CD4-positive, alpha-beta T cell (primary cell): ENCODE measurements around the gene RALY. TPM values are rescaled to one million over a fixed set of nuclear protein-coding genes. Genes with fewer than 3 reads are reported as not detected.

Experiments
- ATAC-seq: fragments of 200-7000 bp; cut with Tn5 transposase; one replicate; pipeline ENCODE4 v1.10.0; 2022; ENCODE audit warnings: mild to moderate bottlenecking; ENCODE audit not compliant: poor library complexity
- CTCF ChIA-PET: fragments of 350-600 bp; sonication (Branson Sonifier 250); formaldehyde crosslinking; loops from one replicate; lab custom pipeline; 2021; ENCODE audit warnings: antibody characterized with exemption, inconsistent platforms; lab: Charles Lee
- POLR2A ChIA-PET: fragments of 350-600 bp; sonication (Branson Sonifier 250); formaldehyde crosslinking; loops from one replicate; lab custom pipeline; 2021; ENCODE audit warnings: antibody characterized with exemption, inconsistent platforms; lab: Charles Lee
- DNase-seq, 14 experiments: peaks; one replicate each; pipeline ENCODE4 v3.0.0-alpha.2; 2013 to 2020; ENCODE audit warnings: mixed read lengths in 2 of 14
- H3K27ac ChIP-seq, 2 donors: one replicate each; pipeline versions ENCODE4 v1.5.1 to v1.7.0; 2013; ENCODE audit warnings: low read length in 2 of 2, low read depth in 1 of 2, mild to moderate bottlenecking in 1 of 2
- H3K27me3 ChIP-seq, 2 experiments: 1 replicate in 1 of 2; 2 replicates in 1 of 2; pipeline versions ENCODE4 v1.6.1 to v1.7.0; 2013; ENCODE audit warnings: low read length in 2 of 2, control low read depth in 1 of 2, mild to moderate bottlenecking in 1 of 2, moderate library complexity in 1 of 2; ENCODE audit not compliant: insufficient read depth in 2 of 2, control insufficient read depth in 1 of 2
- H3K36me3 ChIP-seq: one replicate; pipeline ENCODE4 v1.6.1; 2013; ENCODE audit warnings: low read length, control low read depth; ENCODE audit not compliant: insufficient read depth
- H3K4me1 ChIP-seq: one replicate; pipeline ENCODE4 v1.6.1; 2013; ENCODE audit warnings: low read length, control low read depth; ENCODE audit not compliant: insufficient read depth
- H3K4me3 ChIP-seq: one replicate; pipeline ENCODE4 v1.5.1; 2013; ENCODE audit warnings: mild to moderate bottlenecking, low read length, moderate library complexity
- H3K9me3 ChIP-seq, 2 experiments: 1 replicate in 1 of 2; 2 replicates in 1 of 2; pipeline versions ENCODE4 v1.6.1 to v1.7.0; 2013; ENCODE audit warnings: low read length in 2 of 2, mild to moderate bottlenecking in 2 of 2, control low read depth in 1 of 2, moderate library complexity in 1 of 2; ENCODE audit not compliant: control insufficient read depth in 1 of 2, insufficient read depth in 1 of 2
- H3K27ac Mint-ChIP-seq: one replicate; pipeline ENCODE4 v1.8.0; 2020; ENCODE audit warnings: mixed read lengths
- H3K27me3 Mint-ChIP-seq: one replicate; pipeline ENCODE4 v1.8.0; 2021; ENCODE audit warnings: mixed read lengths
- H3K36me3 Mint-ChIP-seq: one replicate; pipeline ENCODE4 v1.8.0; 2021; ENCODE audit warnings: low read depth, mixed read lengths
- H3K4me1 Mint-ChIP-seq: one replicate; pipeline ENCODE4 v1.8.0; 2021; ENCODE audit warnings: low read depth, mixed read lengths
- H3K4me3 Mint-ChIP-seq: one replicate; pipeline ENCODE4 v1.8.0; 2020; ENCODE audit warnings: mild to moderate bottlenecking, mixed read lengths
- H3K9me3 Mint-ChIP-seq: one replicate; pipeline ENCODE4 v1.8.0; 2020; ENCODE audit warnings: mixed read lengths
- intact Hi-C, 2 experiments: fragments of 100-400 bp; cut with DNase I in 1 of 2; cut with micrococcal nuclease in 1 of 2; formaldehyde crosslinking; loops; one replicate each; pipeline versions ENCODE4 v1.15.1 to v1.9.0; 2023 to 2025; cut with DNase I, micrococcal nuclease
- total RNA-seq, 174 experiments: library from RNA in 2 of 174; stranded (reverse) in 2 of 174; gene quantifications; one replicate each; pipeline ENCODE4 v1.2.3 and lab custom pipeline; 2021 to 2026
- TF ChIP-seq, protein P1 (sequence below): fragments of 200-600 bp; IDR thresholded peaks from one replicate; pipeline ENCODE4 v1.8.0; 2022; ENCODE audit warnings: antibody characterized with exemption, mild to moderate bottlenecking

Gene RALY
- total RNA-seq, 2 experiments from 2014 or later: 112 TPM

DNA sequence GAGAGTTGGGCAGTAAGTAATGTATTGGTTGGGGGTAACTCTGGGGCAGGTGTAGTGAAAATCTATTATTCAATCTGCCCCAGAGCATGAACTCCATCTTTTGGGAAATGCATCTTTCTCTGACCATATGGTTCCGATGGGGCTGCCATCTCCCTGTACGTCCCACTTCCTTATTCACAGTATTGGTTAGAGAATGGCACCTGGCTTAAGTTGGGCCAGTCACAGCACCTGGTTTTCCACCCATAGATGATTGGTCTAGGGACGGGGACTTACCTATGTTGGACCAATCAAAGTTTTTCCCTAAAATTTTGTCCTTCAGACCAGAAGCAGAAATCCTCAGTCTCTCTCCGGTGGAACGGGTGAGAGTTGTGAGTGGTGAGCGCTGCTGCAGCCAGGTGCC is 2.2 kb upstream of the RALY start:
- DNase-seq: no peak

GRCh38 chr20:33992145-33992922 is 1.4 kb upstream of the RALY start:
- peak in 3 of 14 experiments; percentile 5 to 49 (median 11) for DNase-seq
- CTCF ChIA-PET: no interaction called here

More for the DNA sequence above, 2.2 kb upstream of the RALY start:
- H3K4me3 Mint-ChIP-seq: peak overlapping the region; percentile 100
- no peak for ATAC-seq
- ChIA-PET CTCF (no interaction called here), POLR2A (interaction anchor here (1.2 to 2.9 kb wide), 3 partner anchors 121 to 548 kb away, joined by 3 to 9 read pairs (median 6); partner anchors contain the start of genes EIF2S2 and SNTA1)
- no peak overlapping the region for H3K27ac ChIP-seq
- H3K9me3 ChIP-seq: no peaks in the 10 kb centered on the region
- no peaks in the 10 kb centered on the region for H3K27me3 ChIP-seq
- no peaks in the 10 kb centered on the region for H3K36me3 ChIP-seq
- H3K4me3 ChIP-seq: no peak overlapping the region
- TF ChIP-seq, protein P1, sequence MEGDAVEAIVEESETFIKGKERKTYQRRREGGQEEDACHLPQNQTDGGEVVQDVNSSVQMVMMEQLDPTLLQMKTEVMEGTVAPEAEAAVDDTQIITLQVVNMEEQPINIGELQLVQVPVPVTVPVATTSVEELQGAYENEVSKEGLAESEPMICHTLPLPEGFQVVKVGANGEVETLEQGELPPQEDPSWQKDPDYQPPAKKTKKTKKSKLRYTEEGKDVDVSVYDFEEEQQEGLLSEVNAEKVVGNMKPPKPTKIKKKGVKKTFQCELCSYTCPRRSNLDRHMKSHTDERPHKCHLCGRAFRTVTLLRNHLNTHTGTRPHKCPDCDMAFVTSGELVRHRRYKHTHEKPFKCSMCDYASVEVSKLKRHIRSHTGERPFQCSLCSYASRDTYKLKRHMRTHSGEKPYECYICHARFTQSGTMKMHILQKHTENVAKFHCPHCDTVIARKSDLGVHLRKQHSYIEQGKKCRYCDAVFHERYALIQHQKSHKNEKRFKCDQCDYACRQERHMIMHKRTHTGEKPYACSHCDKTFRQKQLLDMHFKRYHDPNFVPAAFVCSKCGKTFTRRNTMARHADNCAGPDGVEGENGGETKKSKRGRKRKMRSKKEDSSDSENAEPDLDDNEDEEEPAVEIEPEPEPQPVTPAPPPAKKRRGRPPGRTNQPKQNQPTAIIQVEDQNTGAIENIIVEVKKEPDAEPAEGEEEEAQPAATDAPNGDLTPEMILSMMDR: no peak
- H3K4me1 Mint-ChIP-seq: peaks cover 52% of the 10 kb centered on the region
- no peaks in the 10 kb centered on the region for H3K9me3 Mint-ChIP-seq
- H3K36me3 Mint-ChIP-seq: peaks cover 27% of the 10 kb centered on the region
- H3K4me1 ChIP-seq: peaks cover 37% of the 10 kb centered on the region
- H3K27me3 Mint-ChIP-seq: no peaks in the 10 kb centered on the region
- H3K27ac Mint-ChIP-seq: no peak overlapping the region
- intact Hi-C loops: loop anchor here (5.0 to 10.0 kb wide), 13 partner anchors 46 to 1963 kb away; partner anchors contain the start of genes ACSS2 (in 1 of the 2), AHCY (in 1 of the 2), E2F1 (in 1 of the 2) and EIF2S2 (in 1 of the 2)

More at GRCh38 chr20:33992145-33992922, 1.4 kb upstream of the RALY start:
- H3K27me3 ChIP-seq: no peaks in the 10 kb centered on the region
- H3K4me1 ChIP-seq: peaks cover 45% of the 10 kb centered on the region
- H3K4me3 Mint-ChIP-seq: peak overlapping the region; percentile 100
- H3K36me3 Mint-ChIP-seq: peaks cover 27% of the 10 kb centered on the region
- H3K27me3 Mint-ChIP-seq: no peaks in the 10 kb centered on the region
- no peaks in the 10 kb centered on the region for H3K9me3 ChIP-seq
- intact Hi-C loops: loop anchor here (2.0 to 10.0 kb wide), 14 partner anchors 45 to 1962 kb away; partner anchors contain the start of genes ACSS2 (in 1 of the 2), AHCY (in 1 of the 2), E2F1 (in 1 of the 2) and EIF2S2 (in 1 of the 2)
- H3K9me3 Mint-ChIP-seq: no peaks in the 10 kb centered on the region
- peak overlapping the region; percentile 99 for H3K27ac Mint-ChIP-seq
- peaks cover 61% of the 10 kb centered on the region for H3K4me1 Mint-ChIP-seq
- H3K4me3 ChIP-seq: peak overlapping the region; percentile 97
- POLR2A ChIA-PET: interaction anchor here (1.0 to 2.9 kb wide), 21 partner anchors 8 to 1962 kb away, joined by 3 to 95 read pairs (median 6); partner anchors contain the start of genes CBFA2T2, CDK5RAP1, CHMP4B and EIF2S2
- H3K36me3 ChIP-seq: peaks cover 3% of the 10 kb centered on the region
- TF ChIP-seq, protein P1: no peak
- H3K27ac ChIP-seq: peak overlapping the region; percentile 91 to 92
- ATAC-seq: no peak
